ENCODE measurements around the gene TCP11L2.
"Not testable (repeated sequence)": the region's sequence is repeated elsewhere in the genome, so short reads cannot be mapped to it uniquely, and the experiment has no call there.

Gene TCP11L2

GRCh38 chr12:106307181-106307580 is 4.6 kb downstream of the TCP11L2 start:
- no peak for DNase-seq (ENCODE audit: low spot score)

GRCh38 chr12:106308121-106308520 is 5.6 kb downstream of the TCP11L2 start:
- DNase-seq (ENCODE audit: low spot score) = no peak

DNA sequence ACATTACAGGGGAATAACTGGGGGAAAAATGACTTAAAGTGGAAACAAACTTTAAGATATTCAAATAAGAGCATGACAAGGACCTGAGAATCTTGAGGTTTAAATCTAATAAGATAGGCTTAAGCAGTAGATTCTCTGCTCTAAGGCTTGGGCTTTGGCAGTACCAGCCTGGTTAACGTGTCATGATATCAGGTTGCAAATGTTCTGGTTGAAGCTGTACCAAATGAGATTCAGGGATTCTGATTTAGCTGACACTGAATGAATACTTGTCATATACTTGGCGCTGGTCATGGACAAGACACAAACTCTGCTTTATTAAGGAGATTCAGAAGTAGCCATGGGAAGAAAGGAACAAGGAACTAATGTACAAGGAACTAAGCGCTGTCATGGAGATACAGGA is 6.1 kb downstream of the TCP11L2 start:
- DNase-seq (ENCODE audit: low spot score) = no peak

GRCh38 chr12:106309671-106310505 is 7.4 kb downstream of the TCP11L2 start:
- peak; percentile 82 for DNase-seq (ENCODE audit: low spot score)

- DNase-seq (ENCODE audit: low spot score) = no peak
These were observed 8.2 kb downstream of the TCP11L2 start for GRCh38 chr12:106310687-106311086.

GRCh38 chr12:106311139-106311538 is 8.6 kb downstream of the TCP11L2 start:
- no peak for DNase-seq (ENCODE audit: low spot score)

DNA sequence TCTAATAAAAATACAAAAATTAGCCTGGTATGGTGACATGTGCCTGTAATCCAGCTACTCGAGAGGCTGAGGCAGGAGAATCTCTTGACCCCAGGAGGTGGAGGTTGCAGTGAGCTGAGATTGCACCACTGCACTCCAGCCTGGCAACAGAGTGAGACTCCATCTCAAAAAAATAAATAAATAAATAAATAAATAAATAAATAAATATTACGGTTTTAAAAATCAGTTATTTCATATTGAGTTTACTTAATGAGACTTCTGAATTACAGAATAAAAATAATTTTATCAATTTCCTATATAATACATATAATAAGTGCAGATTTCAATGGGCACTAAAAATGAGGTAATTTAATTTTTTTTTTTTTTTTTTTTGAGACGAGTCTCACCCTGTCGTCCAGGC is 10.9 kb downstream of the TCP11L2 start:
- DNase-seq (ENCODE audit: low spot score) = not testable (repeated sequence)

GRCh38 chr12:106315523-106315922 is 13.0 kb downstream of the TCP11L2 start:
- DNase-seq (ENCODE audit: low spot score) = no peak

DNA sequence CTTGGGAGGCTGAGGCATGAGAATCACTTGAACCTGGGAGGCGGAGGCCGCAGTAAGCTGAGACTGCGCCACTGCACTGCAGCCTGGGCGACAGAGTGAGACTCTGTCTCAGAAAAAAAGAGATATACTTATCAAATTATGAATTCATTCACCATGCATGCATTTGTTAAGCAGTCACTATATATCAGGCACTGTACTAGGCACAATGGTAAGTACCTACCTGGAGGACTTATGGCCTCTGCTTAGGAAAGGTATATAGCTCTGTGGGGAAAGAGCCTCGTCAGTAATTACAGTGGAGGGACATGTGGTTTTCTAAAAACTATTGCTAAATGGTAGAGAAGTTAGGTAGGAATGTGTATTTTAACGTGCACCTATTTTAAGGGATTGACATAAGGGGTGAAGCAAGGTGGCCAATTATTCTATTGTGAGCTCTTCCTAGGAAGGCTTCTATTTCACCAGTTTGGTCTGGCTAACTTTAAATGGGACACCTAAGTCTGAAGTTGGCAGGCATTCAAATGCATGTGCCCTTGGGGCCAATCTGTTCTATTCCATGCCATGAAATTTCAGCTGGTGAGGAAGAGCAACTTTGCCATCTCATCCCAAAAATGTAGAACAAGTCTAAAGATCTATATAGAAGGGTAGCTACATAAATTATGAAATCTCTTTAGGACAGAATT is 15.0 kb downstream of the TCP11L2 start:
- DNase-seq (ENCODE audit: low spot score) = no peak

GRCh38 chr12:106321139-106321850 is 18.8 kb downstream of the TCP11L2 start:
- no peak for DNase-seq (ENCODE audit: low spot score)

DNA sequence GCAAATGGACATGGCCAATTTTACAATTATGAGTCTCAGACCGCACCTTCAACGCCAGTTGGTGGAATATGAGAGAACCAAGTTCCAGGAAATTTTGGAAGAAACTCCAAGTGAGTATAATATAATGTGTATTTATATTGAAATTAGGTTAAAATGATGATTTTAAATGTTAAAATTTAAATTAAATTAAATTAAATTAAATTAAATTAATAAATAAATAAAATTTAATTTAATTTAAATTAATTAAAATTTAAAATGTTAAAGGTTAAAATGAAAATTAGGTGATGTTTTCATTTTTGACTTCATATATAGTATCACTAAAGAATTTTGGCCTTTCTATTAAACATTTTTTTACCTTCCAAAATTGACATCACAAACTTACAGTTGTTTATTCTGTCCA is 21.0 kb downstream of the TCP11L2 start:
- no peak for DNase-seq (ENCODE audit: low spot score)

DNA sequence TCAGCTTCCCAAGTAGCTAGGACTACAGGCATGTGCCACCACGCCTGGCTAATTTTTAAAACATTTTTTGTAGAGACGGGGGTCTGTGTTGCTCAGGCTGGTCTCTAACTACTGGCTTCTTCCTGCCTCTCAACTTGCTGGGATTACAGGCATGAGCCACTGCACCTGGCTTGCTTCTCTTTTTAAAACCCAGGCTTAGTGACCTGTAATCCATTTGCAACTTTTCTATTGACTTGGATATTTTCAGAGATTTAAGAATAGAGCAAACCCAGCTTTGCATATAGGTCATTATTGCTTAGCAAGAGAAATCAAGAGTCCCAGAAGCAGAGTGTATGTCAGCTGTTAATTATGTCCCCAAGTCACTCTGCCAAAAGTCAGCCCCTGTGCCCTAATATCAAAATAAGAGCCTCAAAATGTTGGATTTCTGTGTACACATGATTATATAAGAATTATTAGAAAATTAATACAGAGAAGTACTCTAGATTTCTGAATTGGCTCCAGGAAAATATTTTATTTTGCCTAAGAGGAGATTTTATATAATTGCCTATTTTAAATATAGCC is 24.9 kb downstream of the TCP11L2 start:
- DNase-seq (ENCODE audit: low spot score) = no peak

- DNase-seq (ENCODE audit: low spot score) = no peak
These were observed 26.2 kb downstream of the TCP11L2 start for GRCh38 chr12:106328735-106329134.

GRCh38 chr12:106329231-106329982 is 26.9 kb downstream of the TCP11L2 start:
- peak; percentile 21 for DNase-seq (ENCODE audit: low spot score)

DNA sequence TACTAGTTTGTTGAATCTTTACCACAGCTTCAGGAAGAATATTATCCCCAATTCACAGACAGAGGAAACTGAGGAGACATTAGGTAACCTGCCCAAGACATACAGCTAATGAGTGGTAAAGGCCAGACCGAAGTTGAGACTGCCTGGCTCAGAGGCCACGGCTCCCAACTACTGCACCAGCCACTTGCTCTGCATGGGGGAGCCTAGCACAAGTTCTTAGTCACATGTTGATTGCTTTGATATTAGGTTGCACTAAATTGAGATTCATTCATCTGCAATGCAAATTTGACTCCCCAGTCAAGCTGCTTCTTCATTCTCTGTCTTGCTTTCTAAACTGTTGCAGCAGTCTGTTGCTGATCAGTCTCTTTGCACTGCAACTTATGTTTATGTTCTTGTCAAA is 29.1 kb downstream of the TCP11L2 start:
- DNase-seq (ENCODE audit: low spot score) = no peak

DNA sequence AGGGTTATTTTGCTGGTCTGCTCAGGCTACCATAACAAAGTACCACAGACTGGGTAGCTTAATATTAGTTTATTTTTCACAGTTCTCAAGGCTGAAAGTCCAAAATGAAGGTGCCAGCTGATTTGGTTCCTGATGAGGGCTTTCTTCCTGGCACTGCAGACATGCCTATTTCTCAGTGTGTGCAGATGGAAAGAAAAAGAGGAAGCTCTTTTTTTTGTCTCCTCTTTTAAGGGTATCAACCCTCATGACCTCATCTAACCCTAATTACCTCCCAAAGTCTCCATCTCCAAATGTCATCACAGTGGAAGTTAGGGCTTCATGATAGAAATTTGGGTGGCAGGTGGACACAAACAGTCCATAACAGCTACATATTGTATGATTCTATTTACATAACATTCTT is 30.0 kb downstream of the TCP11L2 start:
- DNase-seq (ENCODE audit: low spot score) = no peak

GRCh38 chr12:106333010-106333409 is 30.5 kb downstream of the TCP11L2 start:
- DNase-seq (ENCODE audit: low spot score) = no peak

- DNase-seq (ENCODE audit: low spot score) = no peak
These were observed 31.2 kb downstream of the TCP11L2 start for GRCh38 chr12:106333756-106334155.

DNA sequence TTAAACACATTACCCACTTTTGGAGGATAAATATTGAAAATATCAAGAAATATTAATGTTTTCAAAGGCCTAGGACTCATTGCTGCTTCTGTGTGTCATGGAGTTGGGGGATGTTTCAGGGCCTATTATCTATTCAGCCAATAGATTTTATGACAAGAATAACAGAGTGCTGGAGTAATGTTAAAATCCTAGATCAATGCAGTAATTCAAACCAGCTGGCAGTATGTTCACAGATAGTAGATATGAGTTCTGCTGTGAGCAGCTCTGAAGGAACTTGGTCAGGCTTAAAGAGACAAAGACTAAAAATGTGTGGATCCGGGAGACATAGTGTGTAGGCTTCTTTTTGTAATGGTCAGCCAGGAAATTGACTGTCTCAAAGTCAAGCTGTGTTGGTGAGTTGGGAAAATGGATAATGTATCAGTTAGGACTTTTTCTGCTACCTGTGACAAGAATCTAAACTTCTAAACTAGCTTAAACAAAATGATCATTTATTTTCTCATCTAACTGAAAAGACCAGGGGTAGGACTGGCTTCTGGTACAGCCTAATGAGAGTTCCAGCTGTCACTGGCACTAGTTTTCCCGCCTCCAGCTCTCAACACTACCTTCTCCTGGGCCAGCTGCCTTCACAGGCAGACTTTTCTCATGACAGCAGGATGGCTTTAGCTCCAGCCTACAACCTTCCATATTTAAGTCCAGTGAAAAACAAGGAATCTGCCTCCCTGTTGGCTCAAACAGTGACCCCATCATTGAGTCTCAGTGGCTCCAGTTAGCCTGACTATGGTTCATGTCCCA is 38.7 kb downstream of the TCP11L2 start:
- DNase-seq (ENCODE audit: low spot score) = peak; percentile 46

GRCh38 chr12:106342397-106343213 is 40.1 kb downstream of the TCP11L2 start:
- peak; percentile 82 for DNase-seq (ENCODE audit: low spot score)
